ENCODE results near the gene FBP2.

Gene FBP2

DNA sequence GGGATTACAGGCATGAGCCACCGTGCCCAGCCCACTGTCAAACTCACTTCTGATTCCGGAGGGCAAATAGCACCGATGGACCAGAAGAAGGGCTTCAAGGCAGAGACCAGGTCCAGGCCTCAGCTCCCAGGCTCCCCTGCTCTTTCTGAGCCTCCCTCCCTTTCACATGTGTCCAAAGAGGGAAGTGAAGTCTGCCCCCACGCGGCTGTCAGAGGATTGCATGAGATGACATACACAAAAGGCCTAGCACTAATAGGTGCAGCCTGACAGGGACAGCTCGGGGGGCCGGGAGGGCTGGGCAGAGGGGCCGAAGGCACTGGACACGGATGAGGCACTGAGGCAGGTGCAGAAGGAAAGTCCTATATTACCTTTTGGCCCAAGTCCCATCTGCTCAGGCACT is 29.6 kb upstream of the FBP2 start:
- DNase-seq (ENCODE audit: low read depth), result peak; percentile 16
- TF ChIP-seq CTCF (conservative IDR thresholded peaks at IDR 0.05; ENCODE audit: low read length), result peak; percentile 44
- H3K4me3 ChIP-seq (ENCODE audit: low read length), result no peak overlapping the region

DNA sequence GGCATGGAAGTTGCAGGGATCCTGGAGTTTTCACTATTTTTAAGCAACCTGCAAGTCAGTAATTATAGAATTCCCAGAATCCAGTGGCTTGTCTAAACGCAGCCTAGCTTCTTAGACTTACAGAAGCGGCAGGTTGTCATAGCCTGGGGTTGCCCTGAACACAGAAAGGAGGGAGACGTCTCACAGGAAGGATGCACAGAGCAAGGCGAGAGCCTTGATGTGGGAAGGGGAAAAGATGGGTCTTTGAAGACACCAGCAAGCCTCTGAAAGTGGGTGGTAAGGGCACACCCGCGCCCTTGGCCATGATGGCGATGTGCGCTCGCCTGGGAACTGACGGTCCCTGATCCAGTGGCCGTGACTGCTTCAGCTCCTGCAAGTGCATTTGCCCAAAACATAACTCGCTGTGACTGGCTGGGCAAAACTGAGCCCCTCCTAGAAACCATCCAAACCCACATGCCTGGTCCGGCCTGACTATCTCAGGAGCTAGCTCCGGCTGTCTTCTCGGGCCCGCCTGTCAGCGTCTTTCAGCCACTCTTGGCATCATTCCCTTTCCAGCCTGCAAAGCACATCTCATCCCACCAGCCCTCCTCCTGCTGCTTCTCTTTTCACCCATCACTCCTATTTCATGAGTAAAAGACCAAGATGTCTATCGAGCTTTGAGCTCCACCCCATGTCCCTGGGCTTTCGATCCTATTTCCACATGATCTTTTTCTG is 28.6 kb upstream of the FBP2 start:
- TF ChIP-seq CTCF (conservative IDR thresholded peaks at IDR 0.05; ENCODE audit: low read length), result no peak
- no peak overlapping the region for H3K4me3 ChIP-seq (ENCODE audit: low read length)
- no peak for DNase-seq (ENCODE audit: low read depth)

GRCh38 chr9:94619026-94619425 is 25.4 kb upstream of the FBP2 start:
- no peak for DNase-seq (ENCODE audit: low read depth)
- TF ChIP-seq CTCF (conservative IDR thresholded peaks at IDR 0.05; ENCODE audit: low read length), result no peak
- no peak overlapping the region for H3K4me3 ChIP-seq (ENCODE audit: low read length)

DNA sequence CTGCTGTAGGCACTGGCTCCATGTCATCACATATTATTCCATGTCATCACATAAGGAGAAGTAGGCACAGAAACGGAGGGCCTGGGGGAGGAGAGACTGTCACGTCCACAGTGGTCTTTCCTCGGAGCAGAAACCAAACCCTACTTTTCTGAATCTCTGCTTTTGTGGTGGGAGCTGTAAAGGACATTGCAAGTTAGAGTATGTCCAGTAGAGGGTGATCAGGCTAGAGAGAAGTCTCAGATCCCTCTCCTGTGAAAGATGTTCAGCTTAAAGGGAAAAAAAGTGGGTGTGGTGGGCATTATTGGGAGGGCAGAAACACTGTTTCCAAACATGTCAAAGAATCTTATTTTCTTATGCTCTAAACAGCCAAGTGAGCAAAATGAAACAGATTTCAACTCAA is 19.4 kb upstream of the FBP2 start:
- TF ChIP-seq CTCF (conservative IDR thresholded peaks at IDR 0.05; ENCODE audit: low read length), result peak; percentile 13
- H3K4me3 ChIP-seq (ENCODE audit: low read length), result no peak overlapping the region
- no peak for DNase-seq (ENCODE audit: low read depth)

GRCh38 chr9:94612071-94612470 is 18.4 kb upstream of the FBP2 start:
- DNase-seq (ENCODE audit: low read depth), result no peak
- H3K4me3 ChIP-seq (ENCODE audit: low read length), result no peak overlapping the region
- TF ChIP-seq CTCF (conservative IDR thresholded peaks at IDR 0.05; ENCODE audit: low read length), result no peak

- no peak overlapping the region for H3K4me3 ChIP-seq (ENCODE audit: low read length)
- TF ChIP-seq CTCF (conservative IDR thresholded peaks at IDR 0.05; ENCODE audit: low read length), result no peak
- DNase-seq (ENCODE audit: low read depth), result no peak
These were observed 18.0 kb upstream of the FBP2 start for GRCh38 chr9:94611638-94612068.

DNA sequence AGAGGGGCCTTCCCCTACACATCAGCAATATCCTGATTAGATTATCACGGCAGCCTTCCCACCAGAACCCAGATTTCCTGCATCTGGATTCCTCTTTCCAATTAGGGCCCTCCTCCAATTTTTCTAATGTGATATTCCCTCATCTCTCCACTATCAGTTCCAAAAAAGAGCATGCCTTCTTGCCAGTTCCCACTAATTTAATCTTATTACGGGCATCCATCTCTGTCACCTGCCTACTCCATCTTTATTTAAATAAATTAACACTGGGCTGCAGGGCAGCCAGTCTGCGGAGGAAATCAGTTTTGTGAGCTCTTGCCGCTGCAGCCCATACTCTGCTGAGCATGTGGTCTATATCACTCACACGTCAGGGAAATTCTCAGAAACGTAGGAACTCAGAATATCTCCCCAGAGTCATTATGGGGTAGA is 16.6 kb upstream of the FBP2 start:
- H3K4me3 ChIP-seq (ENCODE audit: low read length), result no peak overlapping the region
- TF ChIP-seq CTCF (conservative IDR thresholded peaks at IDR 0.05; ENCODE audit: low read length), result no peak
- no peak for DNase-seq (ENCODE audit: low read depth)
